Activated CD4-positive, CD25-positive, alpha-beta regulatory T cell treated with anti-CD3 and anti-CD28 coated beads, Interleukin-2, amount 50 U/mL, for 16 hours (primary cell): Measurements from ENCODE around the gene KCTD19.

ENCODE experiments used
- DNase-seq: peaks from one replicate; pipeline ENCODE4 v3.0.0-alpha.2; 2020; ENCODE audit warnings: low read depth, low spot score

Gene KCTD19

DNA sequence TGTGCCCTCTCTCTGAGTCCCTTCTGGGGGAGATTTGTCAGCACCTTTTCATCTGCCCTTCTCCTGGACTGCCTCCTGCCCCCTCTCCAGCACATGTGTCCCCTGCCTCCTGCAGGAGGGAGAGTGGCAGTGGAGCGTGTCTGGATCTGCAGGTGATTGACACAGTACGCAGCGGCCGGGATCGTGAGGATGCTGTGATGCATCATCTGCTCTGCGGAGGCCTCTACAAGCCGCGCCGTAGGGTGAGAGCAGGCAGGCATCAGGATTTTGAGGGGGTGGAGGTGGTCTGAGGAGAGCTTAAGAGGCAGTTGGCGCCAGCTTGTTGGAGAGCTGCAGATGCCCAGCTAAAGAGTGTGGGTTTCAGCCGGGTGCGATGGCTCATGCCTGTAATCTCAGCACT, 66.8 kb downstream of the KCTD19 start:
- DNase-seq: no peak

DNA sequence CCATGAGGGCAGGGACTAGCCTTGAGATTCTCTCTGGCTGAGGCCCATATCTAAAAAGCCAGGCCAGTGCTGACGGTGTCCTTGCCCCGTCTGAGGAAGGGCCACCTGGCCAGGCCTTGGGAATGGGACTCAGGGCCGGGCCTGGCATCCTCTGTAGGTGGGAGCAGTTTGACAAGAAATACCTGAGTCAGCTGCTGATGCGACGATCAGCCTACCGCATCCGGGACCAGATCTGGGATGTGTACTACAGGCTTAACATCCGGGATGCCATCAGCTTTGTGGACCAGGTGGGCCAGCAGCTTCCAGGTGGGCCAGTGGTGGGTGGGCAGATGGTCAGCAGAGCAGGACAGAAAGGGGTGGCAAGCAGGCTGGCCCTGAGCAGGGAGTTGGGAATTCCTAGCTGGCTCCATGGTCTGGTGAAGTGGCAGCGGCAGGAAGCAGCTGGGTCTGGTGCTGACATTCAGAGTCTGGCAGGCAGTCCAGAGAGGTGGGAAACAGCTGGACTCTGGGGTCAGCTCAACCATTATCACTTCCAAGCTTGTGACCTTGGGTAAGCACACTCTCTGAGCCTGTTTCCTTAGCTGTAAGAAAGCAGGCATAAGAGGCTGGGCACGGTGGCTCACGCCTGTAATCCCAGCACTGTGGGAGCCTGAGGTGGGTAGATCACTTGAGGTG, 68.2 kb downstream of the KCTD19 start:
- DNase-seq: no peak

DNA sequence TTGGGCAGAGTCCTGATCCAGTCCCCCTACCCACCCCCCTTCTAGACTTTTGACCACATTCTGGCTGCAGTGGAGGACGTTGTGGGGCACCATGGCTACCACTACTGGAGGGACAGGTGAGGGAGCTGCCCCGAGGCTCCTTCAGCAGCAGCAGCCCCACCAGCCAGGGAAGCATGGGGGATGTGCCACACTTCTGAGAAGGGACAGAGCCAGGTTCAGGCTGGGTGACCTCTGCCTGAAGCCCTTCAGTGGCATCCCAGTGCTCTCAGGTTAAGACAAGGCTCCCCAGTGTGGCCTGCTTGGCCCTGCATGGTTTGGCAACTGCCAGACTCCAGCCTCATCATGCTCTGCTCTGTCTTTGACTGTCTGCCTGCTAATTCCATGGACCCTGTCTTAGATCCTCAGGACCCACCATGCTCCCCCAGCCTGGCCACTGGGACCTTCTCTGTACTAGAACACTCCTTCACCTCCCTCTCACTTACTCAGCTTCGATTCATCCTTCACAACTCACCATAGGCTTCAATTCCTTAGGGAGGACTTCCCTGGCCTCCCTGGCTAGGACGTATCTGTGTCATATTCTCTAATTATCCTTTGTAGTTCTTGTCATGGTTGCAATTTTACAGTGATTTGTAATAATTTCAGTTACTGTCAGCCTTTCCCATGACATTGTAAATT, 68.9 kb downstream of the KCTD19 start:
- no peak for DNase-seq

DNA sequence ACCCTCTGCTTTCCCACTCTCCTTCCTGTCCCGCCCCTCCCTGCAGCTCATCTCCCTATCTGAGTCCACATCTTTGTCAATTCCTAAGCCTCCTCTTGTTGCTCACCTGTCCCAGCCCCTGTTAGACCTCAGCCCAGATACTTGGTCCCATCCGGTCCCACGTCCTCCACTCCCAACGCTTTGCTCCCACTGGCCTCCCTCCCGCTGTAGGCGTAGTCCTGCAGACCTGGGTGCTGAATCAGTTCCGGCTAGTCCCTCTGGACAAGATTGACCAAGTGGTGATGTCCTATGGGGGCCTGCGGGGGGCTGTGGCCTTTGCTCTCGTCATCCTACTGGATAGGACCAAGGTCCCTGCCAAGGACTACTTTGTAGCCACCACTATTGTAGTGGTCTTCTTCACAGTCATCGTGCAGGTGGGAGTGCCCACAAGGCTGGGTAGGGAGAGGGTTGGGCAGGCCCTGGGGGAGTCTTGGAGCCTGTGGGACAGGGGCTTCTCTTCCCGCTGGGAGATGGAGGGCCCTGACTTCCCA, 69.8 kb downstream of the KCTD19 start:
- no peak for DNase-seq

DNA sequence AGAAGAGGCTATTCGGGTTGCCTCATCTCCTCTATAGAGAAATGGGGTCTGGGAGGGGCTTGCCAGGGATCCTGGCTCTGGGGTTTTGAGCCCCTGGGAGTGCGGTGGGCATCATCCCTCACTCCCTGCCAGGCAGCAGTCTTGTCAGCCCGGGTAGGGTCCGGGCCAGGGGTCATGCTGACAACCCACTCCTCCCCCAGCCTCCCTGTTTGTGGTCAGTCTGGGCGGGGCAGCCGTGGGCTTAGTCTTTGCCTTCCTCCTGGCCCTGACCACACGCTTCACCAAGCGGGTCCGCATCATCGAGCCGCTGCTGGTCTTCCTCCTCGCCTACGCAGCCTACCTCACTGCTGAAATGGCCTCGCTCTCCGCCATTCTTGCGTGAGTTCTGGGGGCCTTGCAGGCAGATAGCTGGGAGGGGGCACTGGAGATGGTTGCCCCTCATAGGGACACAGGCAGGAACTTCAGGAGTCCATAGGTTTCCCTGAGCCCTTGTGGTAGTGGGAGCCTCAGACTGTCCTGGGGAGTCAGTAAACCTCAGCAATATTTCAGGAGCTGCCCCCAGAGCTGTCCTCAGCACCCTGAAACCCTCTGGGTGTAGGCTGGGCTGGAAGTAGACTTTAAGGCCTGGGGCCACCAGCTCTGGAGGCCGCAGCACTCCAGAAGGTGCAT, 70.9 kb downstream of the KCTD19 start:
- no peak for DNase-seq

DNA sequence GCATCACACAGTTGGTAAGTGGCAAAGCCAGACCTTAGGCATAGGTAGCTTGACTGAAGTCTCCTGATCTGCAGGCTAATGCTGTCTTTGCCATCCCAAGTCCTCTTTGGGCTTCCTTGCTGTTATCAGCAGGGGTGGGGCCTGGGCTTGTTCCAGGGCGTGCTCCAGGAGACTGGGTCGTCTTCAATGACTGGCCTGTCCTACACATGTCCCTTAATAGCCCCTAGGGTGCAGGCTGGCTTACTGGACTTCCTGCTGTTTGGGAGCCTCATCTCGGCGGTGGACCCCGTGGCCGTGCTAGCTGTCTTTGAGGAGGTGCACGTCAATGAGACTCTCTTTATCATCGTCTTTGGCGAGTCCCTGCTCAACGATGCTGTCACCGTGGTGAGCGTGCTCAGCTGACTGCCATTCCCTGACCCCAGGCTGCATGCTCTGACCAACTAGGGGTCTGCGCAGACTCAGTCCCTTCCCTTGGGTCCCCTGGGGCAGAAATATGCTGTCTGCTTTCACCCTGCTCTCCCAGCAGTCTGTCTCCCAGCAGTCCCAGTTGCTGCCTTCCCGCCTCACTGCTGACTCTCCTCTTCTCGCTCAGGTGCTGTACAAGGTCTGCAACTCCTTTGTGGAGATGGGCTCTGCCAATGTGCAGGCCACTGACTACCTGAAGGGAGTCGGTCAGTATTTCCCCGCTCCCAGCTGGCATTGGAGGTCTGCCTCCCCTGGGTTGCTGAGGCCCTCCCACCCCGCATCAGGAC, 71.6 kb downstream of the KCTD19 start:
- no peak for DNase-seq

DNA sequence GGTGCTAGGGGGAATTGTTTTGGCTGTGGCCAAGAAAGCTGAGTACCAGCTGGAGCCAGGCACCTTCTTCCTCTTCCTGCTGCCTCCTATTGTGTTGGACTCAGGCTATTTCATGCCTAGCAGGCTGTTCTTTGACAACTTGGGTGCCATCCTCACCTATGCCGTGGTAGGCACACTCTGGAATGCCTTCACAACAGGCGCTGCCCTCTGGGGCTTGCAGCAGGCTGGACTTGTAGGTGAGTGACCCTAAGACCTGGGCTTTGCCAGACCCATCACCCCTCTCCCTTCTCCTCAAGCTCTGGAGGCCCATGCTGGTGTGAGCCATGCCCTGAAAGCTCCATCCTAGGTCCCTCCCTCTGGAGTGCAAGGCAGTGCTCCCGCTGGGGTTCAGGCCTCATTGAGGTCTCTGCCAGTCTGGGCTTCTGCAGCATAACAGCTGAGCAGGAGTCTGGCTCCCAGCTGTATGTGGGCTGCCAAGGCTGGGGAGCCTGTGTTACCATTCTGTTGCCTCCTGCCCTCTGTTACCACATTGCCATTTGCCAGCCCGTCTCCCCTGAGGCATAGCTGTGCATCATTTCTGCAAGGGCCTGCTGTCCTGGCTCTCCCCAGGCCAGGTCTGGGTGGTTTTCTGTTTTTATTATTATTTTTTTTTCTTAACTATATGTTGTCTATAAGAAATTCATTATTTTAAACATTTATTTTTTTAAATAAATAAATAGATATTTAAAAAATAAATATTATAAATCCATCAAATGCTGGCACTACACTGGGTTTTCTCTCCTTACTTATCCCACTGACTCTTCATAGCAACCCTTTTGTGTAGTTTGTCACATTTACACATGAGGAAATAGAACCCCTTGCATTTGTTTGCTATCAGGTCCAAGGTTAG, 73.7 kb downstream of the KCTD19 start:
- DNase-seq: no peak

DNA sequence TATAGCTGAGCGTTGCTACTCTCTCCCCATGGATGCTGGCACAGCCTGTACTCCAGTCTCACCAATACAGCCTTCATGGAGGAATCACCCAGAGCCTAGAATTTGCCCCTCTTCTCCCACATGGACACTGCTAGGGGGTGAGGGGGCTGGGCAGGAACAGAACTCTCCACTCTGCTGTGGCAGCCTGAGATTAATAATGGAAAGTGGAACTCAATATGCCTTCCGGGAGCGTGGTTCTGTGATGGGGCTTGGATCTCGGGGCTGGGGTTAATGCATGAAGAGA, 76.6 kb downstream of the KCTD19 start:
- DNase-seq: no peak

DNA sequence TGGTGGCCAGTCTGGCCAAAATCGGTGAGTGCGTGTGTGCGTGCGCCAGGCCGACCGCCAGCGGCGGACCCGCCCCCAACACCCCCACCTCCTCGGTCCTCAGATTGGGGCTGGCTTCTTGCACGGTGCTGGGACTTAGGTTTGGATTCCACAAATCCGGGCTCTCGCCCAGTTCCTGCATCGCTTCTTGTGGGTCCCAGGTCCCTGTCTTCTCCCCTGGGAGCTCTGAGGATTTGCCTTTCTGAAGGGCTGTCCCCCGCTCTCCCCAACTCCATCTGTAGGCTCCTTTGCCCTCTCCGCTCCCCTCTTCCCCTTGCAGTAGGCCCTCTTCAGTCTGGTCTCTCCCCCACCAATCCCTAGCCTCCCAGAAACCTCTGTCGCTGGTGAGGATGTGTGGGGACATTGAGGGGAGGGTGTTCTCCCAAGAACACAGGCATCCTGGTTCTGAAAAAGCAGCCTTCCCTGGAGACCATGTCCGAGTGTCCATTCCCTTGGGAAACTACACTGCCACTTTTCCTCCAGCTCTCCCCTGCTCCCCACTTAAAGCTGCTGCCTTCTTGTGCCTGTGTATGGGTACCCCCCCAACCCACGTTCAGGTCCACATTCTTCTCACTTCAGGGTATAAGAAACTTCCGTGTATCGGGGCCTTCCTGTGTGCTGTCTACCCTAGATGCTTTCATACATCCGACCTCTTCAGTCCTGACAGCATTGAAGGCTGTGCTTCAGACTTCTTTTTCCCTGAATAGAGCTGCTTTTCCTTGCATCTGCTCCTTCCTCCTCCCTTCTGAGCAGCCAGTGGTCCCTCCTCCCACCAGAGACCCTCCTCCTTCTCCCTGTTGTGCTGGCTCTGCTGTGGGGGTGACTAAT, 77.1 kb downstream of the KCTD19 start:
- DNase-seq: no peak

DNA sequence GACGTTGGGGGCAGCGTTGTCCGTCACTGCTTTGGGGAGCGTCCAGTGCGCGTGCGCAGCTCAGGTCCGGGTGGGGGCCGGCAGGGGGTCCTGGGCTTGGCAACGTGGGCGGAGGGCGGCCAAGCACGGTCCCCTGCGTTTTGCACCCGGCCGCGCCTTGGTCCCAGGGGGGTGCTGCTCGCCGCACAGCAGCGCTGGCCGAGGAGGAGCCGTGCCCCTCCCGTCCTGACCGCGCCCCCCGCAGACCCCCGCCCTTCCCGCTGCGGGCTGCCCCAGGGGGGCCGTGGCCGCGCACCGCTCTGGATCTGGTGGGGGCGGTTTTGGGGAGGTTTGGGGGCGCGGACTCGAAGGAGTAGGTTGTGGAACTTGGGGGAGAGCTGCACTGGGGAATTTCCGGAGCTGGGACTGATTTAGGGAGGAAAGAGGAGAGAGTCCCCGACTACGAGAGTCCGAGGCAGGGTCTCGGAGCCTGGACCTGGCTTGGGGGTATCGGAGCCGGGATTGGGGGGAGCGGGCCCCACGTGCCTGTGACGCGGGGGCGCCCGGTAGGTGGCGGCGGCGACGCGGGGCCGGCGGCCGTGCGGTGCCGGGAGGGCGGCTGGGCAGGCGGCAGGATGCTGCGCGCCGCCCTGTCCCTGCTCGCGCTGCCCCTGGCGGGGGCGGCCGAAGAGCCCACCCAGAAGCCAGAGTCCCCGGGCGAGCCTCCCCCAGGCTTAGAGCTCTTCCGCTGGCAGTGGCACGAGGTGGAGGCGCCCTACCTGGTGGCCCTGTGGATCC, 78.0 kb downstream of the KCTD19 start, which contains the start of gene SLC9A5:
TSS of gene SLC9A5 (plus strand) at position 579 of the 777 bp plus-strand sequence. CDS start at position 615, 36 bp downstream.
- DNase-seq: no peak

DNA sequence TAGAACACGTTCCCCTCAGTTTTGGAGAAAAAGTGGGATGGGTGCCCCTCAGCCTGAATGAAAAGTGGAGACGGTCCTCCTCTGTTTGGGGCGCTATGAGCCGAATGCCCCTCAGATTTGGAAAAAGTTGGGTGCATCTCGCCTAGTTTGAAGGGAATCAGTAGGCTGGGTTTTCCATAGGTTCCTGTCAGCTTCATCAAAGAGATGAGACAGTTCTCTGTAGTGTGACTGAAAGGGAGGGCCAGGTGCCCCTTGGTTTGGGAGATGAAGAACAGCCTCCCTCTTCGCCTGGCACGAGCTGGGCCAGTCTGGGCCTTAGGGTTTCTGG, 78.5 kb downstream of the KCTD19 start:
- no peak for DNase-seq

DNA sequence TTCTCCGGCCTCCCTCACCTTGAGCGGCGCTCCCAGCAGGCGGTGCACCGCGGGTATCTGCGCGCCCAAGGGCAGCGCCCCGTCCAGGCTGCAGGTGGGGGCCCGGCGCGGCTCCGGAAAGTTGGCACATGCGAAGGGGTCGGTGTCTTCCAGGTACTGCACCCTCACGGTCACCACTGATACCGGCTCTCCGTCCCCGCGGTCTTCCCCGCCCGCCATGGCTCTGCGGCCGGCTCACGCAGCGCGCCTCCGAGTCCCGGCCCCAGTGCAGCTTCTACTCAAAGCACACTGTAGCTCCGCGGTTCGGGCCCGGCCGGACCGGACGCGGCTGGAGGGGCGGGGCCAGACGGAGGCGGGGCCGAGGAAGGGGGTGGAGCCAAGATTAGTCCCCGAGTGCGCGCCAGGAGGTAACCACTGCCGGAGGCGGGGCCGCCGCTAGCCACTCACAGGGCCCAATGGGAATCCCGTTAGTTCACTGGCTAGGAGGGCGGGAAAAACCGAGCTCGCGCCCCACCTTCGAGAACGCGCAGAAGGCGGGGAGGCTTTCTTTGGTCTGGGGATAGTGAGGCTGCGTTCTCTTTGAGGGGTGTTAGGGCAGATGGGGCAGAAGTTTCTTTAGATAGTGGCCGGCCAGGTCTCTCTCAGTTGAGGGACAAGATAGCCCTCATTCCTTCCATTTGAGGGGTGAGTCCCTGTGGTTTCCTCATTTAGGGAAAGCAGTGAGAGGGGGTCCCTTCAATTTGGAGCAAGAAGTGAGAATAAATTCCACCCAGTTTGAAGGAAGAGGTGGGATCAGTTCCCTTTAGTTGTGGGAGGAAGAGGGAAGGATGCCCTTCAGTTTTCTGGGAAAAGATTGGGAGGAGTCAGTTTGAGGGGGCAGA, 79.1 kb downstream of the KCTD19 start, which contains the start of gene FHOD1:
TSS of gene FHOD1 (minus strand) at position 290 of the 881 bp plus-strand sequence. CDS start at position 219, 71 bp downstream.
- peak; percentile 90 for DNase-seq

DNA sequence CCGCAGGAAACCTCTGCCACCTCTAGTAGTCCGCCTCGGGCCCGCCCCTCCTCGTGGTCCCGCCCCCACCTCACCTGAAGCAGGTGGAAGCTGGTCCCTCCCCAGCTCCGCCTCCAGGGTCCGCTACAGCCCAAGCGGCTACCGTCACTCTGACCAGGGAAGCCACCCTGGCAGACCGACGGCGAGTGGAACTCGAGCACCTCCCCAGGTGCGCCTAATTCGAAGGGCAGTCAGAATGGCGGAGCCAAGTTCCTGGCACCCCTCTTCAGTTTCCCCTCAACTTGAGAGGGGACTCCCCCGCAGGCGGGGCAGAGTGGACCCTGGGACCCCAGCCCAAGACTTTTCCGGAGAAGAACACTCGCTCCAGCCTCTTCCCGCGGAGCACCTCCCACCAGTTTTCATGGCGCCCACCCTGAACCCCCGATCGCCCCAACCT, 79.8 kb downstream of the KCTD19 start:
- no peak for DNase-seq

DNA sequence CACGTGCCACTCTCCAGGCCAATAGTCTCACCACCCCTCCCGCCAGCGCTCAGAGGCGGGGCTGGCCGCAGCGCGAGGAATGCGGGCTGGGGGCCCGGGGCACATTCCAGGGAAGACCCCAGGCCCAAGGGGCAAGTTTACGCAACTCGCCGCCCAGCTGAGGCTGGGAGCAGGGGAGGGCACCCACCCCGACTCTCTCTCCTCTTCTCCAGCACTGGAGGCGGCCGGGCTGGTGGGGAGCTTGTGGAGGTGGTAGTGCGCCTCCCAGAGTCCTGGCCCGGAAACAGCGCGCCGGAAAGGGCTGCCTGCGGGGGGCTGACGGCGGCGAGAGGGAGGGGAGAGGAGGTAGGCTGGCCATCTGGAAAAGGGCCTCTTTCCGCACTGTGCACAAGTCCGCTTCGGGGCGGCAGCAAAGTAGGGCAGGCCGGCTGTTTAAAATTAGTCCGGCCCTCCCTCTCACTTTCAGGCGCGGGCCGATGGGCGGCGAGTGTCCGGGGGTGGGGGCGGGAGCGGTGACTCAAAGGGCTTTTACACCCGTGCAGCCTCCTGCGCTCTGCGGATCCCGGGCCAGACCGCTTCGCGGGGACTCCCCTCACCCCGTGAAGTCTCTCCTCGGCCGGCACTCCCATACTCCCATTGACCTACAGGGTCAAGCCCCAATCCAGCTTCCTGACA, 80.3 kb downstream of the KCTD19 start:
- no peak for DNase-seq

DNA sequence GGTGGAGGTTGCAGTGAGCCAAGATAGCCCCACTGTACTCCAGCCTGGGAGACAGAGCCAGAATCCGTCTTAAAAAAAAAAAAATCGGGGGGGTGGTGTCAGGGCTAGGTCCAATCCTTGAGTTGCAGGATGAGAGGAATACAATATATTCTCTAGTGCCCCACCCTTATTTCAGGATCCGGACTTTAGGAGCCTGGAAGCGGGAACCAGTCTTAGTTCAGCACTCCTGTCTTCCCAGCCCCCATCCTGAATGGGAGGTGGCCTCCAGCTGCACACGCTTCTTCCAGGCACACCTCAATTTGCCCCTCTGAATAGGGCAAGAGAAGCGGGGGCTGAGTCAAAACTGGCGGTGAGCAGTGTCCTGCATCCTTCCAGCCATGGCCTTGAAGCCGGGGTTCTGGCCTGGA, 80.9 kb downstream of the KCTD19 start:
- DNase-seq: no peak

DNA sequence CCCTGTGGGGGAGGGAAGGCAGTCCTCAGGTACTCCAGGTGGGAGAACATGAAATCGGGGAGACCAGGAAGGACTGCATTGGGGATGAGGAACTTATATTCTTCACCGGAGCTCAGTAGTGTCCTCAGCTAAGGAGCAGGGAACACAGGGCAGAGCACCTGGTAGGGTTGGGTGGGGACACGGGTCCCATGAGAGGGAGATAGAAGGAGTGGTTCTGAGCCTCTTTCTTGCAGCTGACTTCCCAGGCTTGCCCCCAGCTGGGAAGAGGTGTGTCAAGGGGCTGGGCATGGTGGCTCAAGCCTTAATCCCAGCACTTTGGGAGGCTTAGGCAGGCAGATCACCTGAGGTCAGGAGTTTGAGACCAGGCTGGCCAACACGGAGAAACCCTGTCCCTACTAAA, 81.4 kb downstream of the KCTD19 start:
- DNase-seq: no peak

DNA sequence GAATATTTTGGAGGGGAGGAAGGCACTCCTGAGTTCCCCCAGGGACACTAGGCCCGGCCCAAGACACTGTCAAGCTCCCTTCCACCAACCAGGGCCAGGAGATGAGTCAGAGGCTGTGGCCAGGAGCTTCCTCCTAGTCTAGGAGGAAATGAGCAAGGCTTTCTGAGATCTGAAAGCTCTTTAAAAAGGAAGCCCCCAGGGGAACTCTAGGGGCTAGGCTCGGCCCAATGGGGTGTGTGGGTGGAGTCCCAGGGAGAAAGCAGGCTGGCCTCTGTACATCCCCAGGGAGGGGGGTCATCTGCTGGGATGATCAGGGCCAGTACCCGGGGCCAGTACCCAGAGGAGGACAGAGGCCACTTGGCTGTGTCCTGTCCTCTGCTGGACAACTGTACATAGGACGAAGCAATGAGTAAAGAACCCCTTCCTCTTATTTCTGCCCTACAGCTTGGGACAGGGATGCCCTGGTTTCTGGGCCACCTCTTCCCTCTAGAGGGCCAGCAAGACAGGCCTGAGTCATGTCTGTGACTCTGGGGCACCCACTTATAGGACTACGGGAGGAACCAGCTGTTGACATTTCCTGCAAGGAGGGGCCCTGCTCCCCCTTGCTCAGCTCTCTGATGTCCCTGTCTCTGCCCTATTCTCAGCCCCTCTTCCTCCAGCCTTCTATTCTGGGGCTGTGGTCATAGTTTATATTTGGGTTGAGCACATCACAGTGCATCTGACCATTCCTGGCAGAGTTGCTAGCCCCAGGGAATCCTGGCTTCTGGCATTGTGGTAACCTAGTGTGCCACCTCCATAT, 82.0 kb downstream of the KCTD19 start:
- DNase-seq: peak; percentile 49
